Renal pelvis (tissue), 4 donors: ENCODE data around the gene PCK1. TPM values are rescaled to one million over a fixed set of nuclear protein-coding genes. Genes with fewer than 3 reads are reported as not detected.

Source experiments
- DNase-seq: peaks from one replicate; pipeline ENCODE4 v3.0.0-alpha.2; 2013
- polyA plus RNA-seq, 3 donors: library from polyadenylated mRNA; unstranded; fragments of 120-200 nt; gene quantifications; one replicate each; pipeline ENCODE4 v1.2.1, GENCODE V29; 2013; ENCODE audit not compliant: insufficient read length in 3 of 3

The PCK1 gene
- polyA plus RNA-seq, 3 donors = 6.3 to 16.9 (median 16.6) TPM

DNA sequence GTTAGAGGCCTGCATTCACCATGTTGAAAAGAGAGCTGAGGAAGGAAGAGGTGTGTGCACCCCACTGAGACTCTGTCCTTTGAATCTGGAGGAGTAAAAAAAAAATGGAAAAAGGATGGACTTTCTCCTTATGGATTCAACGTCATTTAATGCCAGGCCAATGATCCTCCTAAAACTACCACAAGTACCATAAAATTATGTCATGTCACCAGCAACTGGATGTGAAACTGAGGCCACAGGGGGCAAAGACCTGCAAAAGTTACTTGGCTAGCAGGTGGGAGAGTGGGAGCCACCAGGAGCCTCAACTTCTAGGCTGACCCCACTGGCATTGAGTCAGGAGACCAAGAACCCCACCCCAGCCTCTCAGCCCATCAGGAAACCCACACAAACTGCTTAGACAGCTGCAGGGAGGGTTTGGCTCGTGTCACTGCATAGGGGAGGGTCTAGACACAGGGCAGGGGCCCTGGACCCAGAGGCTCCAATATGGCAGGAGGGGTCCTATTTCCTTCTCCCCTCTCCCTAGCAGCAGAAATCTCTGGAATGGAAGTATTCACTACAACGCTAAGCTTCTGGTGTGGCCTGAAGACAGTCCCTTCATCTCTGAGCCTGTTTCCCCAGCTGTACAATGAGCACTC lies 11.0 kb downstream of the PCK1 start:
- no peak for DNase-seq

- no peak for DNase-seq
These were observed 12.3 kb downstream of the PCK1 start for GRCh38 chr20:57573242-57573641.

GRCh38 chr20:57573894-57574293 lies 13.0 kb downstream of the PCK1 start:
- DNase-seq = no peak

- no peak for DNase-seq
These were observed 14.0 kb downstream of the PCK1 start for GRCh38 chr20:57574954-57575353.

DNA sequence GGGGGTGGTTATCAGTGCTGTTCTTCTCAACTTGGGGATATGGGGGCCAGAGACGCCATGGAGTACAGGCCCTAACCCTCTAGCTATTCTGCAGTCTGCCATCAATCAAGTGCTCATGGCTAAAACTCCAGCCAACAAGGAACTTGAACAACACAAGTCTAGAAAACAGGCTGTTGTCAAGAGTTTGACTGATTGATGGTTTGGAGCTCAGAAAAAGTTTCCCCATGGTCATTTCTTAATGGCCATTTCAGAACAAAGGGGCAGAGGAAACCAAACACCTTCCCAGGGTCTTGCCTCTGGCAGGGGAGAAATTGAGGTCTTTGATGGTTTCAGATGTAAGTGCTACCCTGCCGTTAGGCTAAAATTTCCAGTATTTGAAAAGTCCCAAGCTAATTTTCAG lies 15.1 kb downstream of the PCK1 start:
- DNase-seq = no peak

GRCh38 chr20:57576617-57577550 lies 16.0 kb downstream of the PCK1 start:
- DNase-seq = no peak

DNA sequence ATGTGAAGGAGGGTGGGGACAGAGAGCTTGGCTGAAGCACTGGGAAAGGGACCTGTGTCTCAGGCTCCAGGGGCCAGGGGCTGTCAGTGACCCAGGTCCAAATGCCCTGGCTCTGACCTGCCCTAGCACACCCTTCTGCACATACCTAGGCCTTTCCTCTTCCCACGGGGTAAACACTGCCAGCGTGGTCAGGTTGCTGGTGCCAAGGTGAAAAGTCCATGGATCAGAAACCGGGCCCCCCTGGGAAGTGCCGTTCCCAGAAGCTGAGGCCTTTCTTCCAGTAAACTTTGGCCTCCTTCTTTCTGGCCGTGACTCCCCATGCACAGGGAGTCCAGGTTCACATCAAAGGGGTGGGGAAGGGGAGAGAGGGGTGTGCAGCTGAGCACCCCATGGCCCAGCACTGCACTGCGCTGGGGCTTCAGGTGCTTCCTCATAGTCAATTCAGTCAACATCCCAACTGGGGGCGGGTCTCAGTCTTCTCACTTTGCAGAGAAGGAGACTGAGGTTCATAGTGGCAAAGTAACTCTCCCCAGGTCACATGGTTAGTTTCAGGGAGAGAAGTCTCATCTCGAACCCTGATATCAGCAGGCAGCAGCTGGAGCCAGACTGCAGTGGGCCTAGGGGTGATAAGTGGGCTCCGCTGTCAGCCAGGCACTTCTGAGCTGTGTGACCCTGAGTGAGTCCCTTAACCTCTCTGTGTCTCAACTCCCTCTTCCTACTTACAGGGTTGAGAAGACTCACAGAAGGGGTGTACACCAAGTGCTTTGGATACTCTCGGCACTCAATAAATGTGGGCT lies 17.0 kb downstream of the PCK1 start:
- no peak for DNase-seq

- no peak for DNase-seq
These were observed 17.7 kb downstream of the PCK1 start for GRCh38 chr20:57578476-57579165.

DNA sequence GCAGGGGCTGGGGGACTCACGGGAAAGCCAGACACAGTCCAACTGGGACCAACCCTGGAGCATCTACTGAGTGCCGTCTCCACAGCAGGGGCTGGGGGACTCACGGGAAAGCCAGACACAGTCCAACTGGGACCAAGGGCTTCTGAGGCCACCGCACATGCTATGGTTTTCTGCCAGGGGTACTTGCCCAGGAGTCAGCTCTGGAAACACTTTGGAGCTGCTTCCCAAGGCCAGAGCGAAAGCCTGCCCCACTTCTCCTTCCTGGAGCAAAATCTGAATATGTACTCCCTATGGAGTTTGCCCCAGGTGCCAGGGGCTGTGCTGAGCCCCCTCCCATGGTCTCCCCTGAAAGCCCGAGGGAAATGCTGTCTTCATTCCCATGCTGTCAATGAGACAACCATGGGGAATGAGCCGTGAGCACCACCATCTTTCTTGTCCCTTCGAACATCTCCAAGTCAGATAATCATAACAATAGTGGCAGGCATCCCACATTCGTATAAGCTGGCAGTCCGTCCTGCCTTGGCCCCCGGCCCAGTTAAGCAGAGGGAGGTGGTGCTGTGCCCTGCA lies 18.5 kb downstream of the PCK1 start:
- DNase-seq = no peak

DNA sequence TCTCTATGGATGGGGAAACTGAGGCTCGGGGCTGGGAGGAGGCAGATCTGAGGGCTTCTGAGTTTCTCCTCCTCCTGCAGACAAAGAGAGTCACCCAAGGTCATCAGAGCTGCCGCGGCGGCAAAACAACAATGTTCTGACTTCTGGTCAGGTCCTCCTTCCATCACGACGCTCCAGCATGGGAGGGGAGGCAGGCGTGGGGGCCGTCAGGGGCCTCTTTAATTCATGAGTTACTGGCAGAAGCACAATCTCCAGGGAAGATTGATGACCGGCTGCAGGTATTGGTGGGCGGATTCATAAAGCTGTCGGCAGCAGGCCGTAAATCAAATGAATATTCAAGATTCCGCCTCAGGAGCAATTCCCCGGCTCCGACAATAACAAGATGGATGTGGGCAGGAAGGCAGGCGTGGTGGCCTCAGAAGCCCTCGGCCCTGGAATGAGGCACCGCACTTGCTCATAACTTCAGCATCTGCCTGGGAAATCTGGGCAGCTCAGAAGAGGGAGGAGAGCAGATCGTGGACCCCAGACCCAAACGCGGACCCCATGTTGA lies 19.1 kb downstream of the PCK1 start:
- peak; percentile 73 for DNase-seq

DNA sequence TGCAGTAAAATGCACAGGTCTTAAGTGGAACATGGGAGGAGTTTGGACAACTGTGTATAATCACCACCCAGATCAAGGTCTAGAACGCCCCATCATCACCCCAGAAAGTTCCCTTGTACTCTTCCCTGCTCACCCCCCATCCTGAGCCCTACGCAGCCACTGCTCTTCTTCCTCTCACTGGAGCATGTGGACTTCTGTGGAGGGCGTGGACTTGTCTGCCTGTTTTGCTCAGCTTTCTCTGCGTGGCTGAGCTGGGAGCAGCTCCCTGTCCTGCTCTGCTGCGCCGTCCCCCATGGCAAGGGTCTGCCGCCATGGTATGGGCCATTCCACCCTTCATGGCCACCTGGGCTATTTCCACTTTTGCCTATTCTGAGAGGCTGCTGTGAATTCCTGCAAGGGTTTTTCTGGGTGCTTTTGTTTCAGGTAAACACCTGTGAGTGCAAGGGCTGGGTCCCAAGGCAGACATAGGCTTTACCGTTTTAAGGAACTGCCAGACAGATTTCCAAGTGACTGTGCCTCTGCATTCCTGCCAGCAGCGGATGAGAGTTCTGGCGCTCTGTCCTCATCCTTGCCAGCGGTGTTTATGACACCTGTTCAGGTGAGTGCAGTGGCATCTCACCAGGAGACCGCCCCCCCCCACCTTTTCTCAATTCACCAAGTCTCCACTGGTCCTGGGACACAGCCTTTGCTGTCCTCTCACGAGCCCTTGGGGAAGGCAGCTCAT lies 19.7 kb downstream of the PCK1 start:
- no peak for DNase-seq

DNA sequence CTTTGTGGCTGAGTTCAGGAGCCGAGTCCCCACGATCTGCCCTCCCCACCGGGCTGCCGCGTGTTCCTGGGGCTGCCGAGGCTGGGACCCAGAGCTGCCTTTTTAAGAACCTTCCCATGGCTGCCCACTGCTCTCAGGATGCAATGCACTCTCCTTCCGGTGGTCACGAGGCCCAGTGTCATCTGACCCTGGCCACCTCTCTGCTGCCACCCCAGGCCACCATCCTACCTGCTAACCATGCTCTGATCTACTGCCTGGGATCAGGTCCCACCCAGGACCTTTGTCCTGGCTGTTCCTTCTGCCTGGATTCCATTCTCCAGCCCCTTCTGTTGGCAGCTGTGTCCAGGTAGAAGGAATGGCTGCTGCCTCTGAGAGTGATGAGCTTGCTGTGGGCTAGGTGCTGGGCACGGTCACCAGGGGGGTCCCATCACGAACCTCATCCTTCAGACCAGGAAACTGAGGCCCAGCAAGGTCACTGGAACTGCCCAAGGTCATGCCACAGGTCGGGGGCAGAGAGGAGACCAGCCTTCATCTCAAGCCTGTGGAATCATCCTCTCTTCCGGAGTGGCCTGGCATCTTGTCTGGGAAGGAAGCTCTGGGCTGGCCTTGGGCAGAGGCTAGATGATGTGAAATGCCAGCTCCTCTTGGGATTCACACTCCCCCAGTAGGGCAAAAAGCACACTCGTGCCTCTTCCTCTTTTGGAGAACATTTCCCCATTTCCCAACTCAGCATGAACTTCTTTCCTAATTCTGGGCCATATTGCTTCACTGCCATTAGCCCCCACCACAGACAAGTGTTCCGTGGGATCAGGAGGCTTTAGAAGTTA lies 20.5 kb downstream of the PCK1 start:
- DNase-seq = no peak

- no peak for DNase-seq
These were observed 21.1 kb downstream of the PCK1 start for GRCh38 chr20:57582029-57582378.

- DNase-seq = peak; percentile 81
These were observed 21.8 kb downstream of the PCK1 start for GRCh38 chr20:57582432-57583288.

- DNase-seq = no peak
These were observed 22.7 kb downstream of the PCK1 start for GRCh38 chr20:57583289-57584257.

- no peak for DNase-seq
These were observed 24.0 kb downstream of the PCK1 start for GRCh38 chr20:57584768-57585461.
